HPDE6-E6E7 (cell line): Measurements from ENCODE around the gene TNRC6A.
A peak's percentile ranks its signal among the peaks of the same experiment; 100 is the strongest.
"Not testable (repeated sequence)": the region's sequence is repeated elsewhere in the genome, so short reads cannot be mapped to it uniquely, and the experiment has no call there.

Experiments used
- DNase-seq: peaks from one replicate; pipeline ENCODE4 v3.0.0; 2011; ENCODE audit warnings: missing footprints; ENCODE audit errors: extremely low spot score

TNRC6A gene

GRCh38 chr16:24845726-24846547 lies 116.5 kb downstream of the TNRC6A start, which contains the start of gene SLC5A11:
SLC5A11 (plus strand) TSS chr16:24845963; CDS start chr16:24858644, 12,681 bp downstream.
- no peak for DNase-seq

- no peak for DNase-seq
Measured at GRCh38 chr16:24846548-24847357, 117.3 kb downstream of the TNRC6A start.

- no peak for DNase-seq
Measured at GRCh38 chr16:24847358-24847664, 117.9 kb downstream of the TNRC6A start.

- no peak for DNase-seq
Measured at GRCh38 chr16:24848065-24848464, 118.6 kb downstream of the TNRC6A start.

GRCh38 chr16:24849641-24850040 lies 120.2 kb downstream of the TNRC6A start:
- DNase-seq = no peak

GRCh38 chr16:24850289-24850938 lies 121.0 kb downstream of the TNRC6A start:
- DNase-seq = no peak

GRCh38 chr16:24851700-24852099 lies 122.2 kb downstream of the TNRC6A start:
- no peak for DNase-seq

- DNase-seq = no peak
Measured at GRCh38 chr16:24852281-24852721, 122.8 kb downstream of the TNRC6A start.

GRCh38 chr16:24853169-24853824 lies 123.8 kb downstream of the TNRC6A start:
- DNase-seq = no peak

- DNase-seq = no peak
Measured at GRCh38 chr16:24853830-24854229, 124.4 kb downstream of the TNRC6A start.

GRCh38 chr16:24854607-24855171 lies 125.2 kb downstream of the TNRC6A start:
- no peak for DNase-seq

- no peak for DNase-seq
Measured at GRCh38 chr16:24855678-24856077, 126.2 kb downstream of the TNRC6A start.

- not testable (repeated sequence) for DNase-seq
Measured at GRCh38 chr16:24856871-24857270, 127.4 kb downstream of the TNRC6A start.

GRCh38 chr16:24858219-24859041 lies 129.0 kb downstream of the TNRC6A start:
- DNase-seq = peak; percentile 58

GRCh38 chr16:24861461-24861860 lies 132.0 kb downstream of the TNRC6A start:
- no peak for DNase-seq

- DNase-seq = no peak
Measured at GRCh38 chr16:24863582-24864437, 134.4 kb downstream of the TNRC6A start.

GRCh38 chr16:24869033-24869432 lies 139.6 kb downstream of the TNRC6A start:
- DNase-seq = no peak

GRCh38 chr16:24871891-24872290 lies 142.4 kb downstream of the TNRC6A start:
- DNase-seq = no peak

- DNase-seq = no peak
Measured at GRCh38 chr16:24873028-24873427, 143.6 kb downstream of the TNRC6A start.

GRCh38 chr16:24875466-24875865 lies 146.0 kb downstream of the TNRC6A start:
- DNase-seq = no peak
